ENCODE data around the gene ARAP2.

ARAP2 gene

DNA sequence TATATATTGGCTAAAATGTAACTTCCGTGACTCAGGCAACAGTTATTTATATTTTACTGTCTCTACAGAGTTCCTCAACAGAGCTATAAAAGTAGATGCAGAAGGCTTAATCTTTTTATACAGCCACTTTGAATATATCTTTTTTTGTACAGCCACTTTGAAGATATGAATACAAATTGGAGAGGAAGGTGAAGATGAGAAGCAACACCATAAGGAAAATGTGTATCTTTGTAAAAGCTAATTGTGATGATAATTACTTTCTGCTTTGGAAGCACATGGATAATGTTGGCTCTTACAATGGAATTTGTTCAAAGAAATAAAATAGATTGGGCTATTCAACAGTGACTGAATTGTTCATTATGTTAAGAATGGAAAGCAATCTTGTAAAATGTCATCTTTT is 205.8 kb downstream of the ARAP2 start (continued):
- TF ChIP-seq ZNF146 (tag by site-specific recombination; IDR thresholded peaks at IDR 0.05) (no peak), ZFP69B (tag by site-specific recombination; IDR thresholded peaks at IDR 0.05) (no peak), ZNF266 (tag by site-specific recombination; IDR thresholded peaks at IDR 0.05; ENCODE audit: low read depth) (no peak), ZFP3 (tag by site-specific recombination; IDR thresholded peaks at IDR 0.05; ENCODE audit: low read depth) (no peak), ZNF529 (tag by site-specific recombination; IDR thresholded peaks at IDR 0.05; ENCODE audit: insufficient replicate concordance) (no peak), IKZF3 (tag by site-specific recombination; IDR thresholded peaks at IDR 0.05) (no peak), HOXD13 (CRISPR knock-in tag; IDR thresholded peaks at IDR 0.05; ENCODE audit: borderline replicate concordance) (no peak), ZNF292 (tag by site-specific recombination; IDR thresholded peaks at IDR 0.05; ENCODE audit: borderline replicate concordance, low read depth) (no peak), ZNF37A (tag by site-specific recombination; IDR thresholded peaks at IDR 0.05) (no peak), ZNF843 (tag by site-specific recombination; IDR thresholded peaks at IDR 0.05) (no peak)

DNA sequence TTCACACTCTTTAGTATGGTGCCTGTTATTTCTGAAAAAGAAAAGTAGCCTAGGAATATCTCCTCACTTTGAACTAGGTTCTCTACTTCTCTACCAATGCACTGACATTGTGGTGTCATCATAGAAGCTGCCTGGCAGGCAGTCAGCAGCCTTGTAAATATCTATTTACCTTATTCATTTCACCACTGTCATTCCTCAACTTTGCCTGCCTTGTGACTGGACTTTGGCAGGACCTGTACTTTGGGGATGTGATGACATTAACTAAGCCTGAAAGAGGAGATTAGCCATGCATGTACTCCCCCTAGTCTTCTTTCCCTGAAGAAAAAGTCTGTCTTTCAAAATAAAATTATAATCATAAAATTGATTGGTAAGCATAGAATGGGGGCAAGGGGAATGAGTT is 207.2 kb downstream of the ARAP2 start:
- Histone ChIP-seq H3K36me3 (ENCODE audit: control insufficient read depth in 2 of 2, insufficient read depth in 1 of 2, low read length in 2 of 2) (no peaks in the 10 kb centered on the region), H3K4me3 (ENCODE audit: low read depth, low read length) (no peak overlapping the region), H3K4me1 (ENCODE audit: control insufficient read depth, insufficient read depth, low read length) (no peaks in the 10 kb centered on the region), H3K9me3 (ENCODE audit: control insufficient read depth, insufficient read depth, low read depth, low read length) (no peaks in the 10 kb centered on the region), H3K27ac (ENCODE audit: extremely low read depth, low read depth, low read length) (no peak overlapping the region)
- TF ChIP-seq, protein P1, sequence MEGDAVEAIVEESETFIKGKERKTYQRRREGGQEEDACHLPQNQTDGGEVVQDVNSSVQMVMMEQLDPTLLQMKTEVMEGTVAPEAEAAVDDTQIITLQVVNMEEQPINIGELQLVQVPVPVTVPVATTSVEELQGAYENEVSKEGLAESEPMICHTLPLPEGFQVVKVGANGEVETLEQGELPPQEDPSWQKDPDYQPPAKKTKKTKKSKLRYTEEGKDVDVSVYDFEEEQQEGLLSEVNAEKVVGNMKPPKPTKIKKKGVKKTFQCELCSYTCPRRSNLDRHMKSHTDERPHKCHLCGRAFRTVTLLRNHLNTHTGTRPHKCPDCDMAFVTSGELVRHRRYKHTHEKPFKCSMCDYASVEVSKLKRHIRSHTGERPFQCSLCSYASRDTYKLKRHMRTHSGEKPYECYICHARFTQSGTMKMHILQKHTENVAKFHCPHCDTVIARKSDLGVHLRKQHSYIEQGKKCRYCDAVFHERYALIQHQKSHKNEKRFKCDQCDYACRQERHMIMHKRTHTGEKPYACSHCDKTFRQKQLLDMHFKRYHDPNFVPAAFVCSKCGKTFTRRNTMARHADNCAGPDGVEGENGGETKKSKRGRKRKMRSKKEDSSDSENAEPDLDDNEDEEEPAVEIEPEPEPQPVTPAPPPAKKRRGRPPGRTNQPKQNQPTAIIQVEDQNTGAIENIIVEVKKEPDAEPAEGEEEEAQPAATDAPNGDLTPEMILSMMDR (tag by site-specific recombination; IDR thresholded peaks at IDR 0.05) = no peak
- no peak for TF ChIP-seq ZFP3 (tag by site-specific recombination; IDR thresholded peaks at IDR 0.05; ENCODE audit: low read depth)
- no peak for TF ChIP-seq KLF1 (tag by site-specific recombination; IDR thresholded peaks at IDR 0.05)
- ChIA-PET POLR2A (no interaction called here), CTCF (no interaction called here)

DNA sequence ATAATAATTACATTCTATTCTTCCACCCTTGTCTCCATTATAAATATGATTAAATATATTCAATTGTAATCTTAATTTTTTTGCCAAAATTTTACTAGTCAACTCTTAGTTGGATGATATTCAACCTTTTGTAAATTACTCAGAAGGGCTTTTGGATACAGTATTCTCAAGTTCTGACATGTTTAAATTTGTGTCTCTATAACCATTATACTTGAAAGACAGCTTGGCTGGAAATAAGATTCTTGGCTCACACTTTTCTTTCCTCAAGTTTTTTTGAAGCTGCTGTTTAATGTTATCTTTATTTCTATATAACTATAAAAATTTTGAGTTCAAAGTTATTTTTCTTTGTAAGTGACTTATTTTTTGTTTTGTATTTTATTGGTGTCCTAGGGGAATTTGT is 214.4 kb downstream of the ARAP2 start:
- POLR2A ChIA-PET = no interaction called here
- no peak for TF ChIP-seq ZNF354C (tag by site-specific recombination; IDR thresholded peaks at IDR 0.05; ENCODE audit: borderline replicate concordance, low read depth)
- CTCF ChIA-PET = interaction anchor here (0.6 kb wide), 1 partner anchor 153 kb away, joined by 3 read pairs; no protein-coding TSS in a partner anchor
- H3K4me3 ChIP-seq (ENCODE audit: low read depth, low read length) = no peak overlapping the region
- no peak overlapping the region for H3K27ac ChIP-seq (ENCODE audit: extremely low read depth, low read depth, low read length)
- H3K4me1 ChIP-seq (ENCODE audit: control insufficient read depth, insufficient read depth, low read length) = no peaks in the 10 kb centered on the region
- no peaks in the 10 kb centered on the region for H3K9me3 ChIP-seq (ENCODE audit: control insufficient read depth, insufficient read depth, low read depth, low read length)
- no peaks in the 10 kb centered on the region for H3K36me3 ChIP-seq (ENCODE audit: control insufficient read depth in 2 of 2, insufficient read depth in 1 of 2, low read length in 2 of 2)

DNA sequence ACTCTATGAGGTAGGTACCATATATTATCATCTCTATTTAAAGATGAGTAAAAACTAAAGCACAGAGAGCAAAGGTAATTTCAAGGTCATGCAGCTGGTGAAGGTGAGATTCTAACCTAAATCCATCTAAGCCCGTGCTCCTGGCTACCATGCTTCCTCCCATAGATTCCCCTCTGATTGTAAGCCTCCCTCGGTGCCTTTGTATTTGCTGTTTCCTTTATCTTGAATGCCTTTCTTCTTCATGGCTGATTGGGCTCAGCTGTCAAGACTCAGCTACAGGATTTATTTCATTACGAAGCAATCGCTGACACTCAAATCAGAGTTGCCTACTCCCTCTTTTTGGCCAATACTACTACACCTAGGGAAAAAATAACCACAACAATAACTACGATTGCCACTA is 217.1 kb downstream of the ARAP2 start:
- ChIA-PET POLR2A (no interaction called here), CTCF (no interaction called here)
- Histone ChIP-seq H3K4me1 (ENCODE audit: control insufficient read depth, insufficient read depth, low read length) (no peaks in the 10 kb centered on the region), H3K36me3 (ENCODE audit: control insufficient read depth in 2 of 2, insufficient read depth in 1 of 2, low read length in 2 of 2) (no peaks in the 10 kb centered on the region), H3K9me3 (ENCODE audit: control insufficient read depth, insufficient read depth, low read depth, low read length) (no peaks in the 10 kb centered on the region), H3K27ac (ENCODE audit: extremely low read depth, low read depth, low read length) (no peak overlapping the region), H3K4me3 (ENCODE audit: low read depth, low read length) (no peak overlapping the region)
- TF ChIP-seq ZNF202 (tag by site-specific recombination; IDR thresholded peaks at IDR 0.05; ENCODE audit: borderline replicate concordance) (no peak), ZNF544 (tag by site-specific recombination; IDR thresholded peaks at IDR 0.05) (no peak), BCL11A (tag by site-specific recombination; IDR thresholded peaks at IDR 0.05; ENCODE audit: low read depth) (no peak), ZNF211 (tag by site-specific recombination; IDR thresholded peaks at IDR 0.05; ENCODE audit: low read depth) (no peak), ZNF791 (tag by site-specific recombination; IDR thresholded peaks at IDR 0.05) (no peak), ZNF837 (tag by site-specific recombination; IDR thresholded peaks at IDR 0.05) (no peak), ZNF10 (tag by site-specific recombination; IDR thresholded peaks at IDR 0.05) (no peak), ZNF571 (tag by site-specific recombination; IDR thresholded peaks at IDR 0.05) (no peak), ZNF114 (tag by site-specific recombination; IDR thresholded peaks at IDR 0.05) (no peak), ZNF221 (tag by site-specific recombination; IDR thresholded peaks at IDR 0.05; ENCODE audit: borderline replicate concordance) (no peak), IKZF3 (tag by site-specific recombination; IDR thresholded peaks at IDR 0.05) (no peak), ZNF501 (tag by site-specific recombination; IDR thresholded peaks at IDR 0.05) (no peak)
- TF ChIP-seq, protein P2, sequence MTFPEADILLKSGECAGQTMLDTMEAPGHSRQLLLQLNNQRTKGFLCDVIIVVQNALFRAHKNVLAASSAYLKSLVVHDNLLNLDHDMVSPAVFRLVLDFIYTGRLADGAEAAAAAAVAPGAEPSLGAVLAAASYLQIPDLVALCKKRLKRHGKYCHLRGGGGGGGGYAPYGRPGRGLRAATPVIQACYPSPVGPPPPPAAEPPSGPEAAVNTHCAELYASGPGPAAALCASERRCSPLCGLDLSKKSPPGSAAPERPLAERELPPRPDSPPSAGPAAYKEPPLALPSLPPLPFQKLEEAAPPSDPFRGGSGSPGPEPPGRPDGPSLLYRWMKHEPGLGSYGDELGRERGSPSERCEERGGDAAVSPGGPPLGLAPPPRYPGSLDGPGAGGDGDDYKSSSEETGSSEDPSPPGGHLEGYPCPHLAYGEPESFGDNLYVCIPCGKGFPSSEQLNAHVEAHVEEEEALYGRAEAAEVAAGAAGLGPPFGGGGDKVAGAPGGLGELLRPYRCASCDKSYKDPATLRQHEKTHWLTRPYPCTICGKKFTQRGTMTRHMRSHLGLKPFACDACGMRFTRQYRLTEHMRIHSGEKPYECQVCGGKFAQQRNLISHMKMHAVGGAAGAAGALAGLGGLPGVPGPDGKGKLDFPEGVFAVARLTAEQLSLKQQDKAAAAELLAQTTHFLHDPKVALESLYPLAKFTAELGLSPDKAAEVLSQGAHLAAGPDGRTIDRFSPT (tag by site-specific recombination; IDR thresholded peaks at IDR 0.05) = no peak

All from HEK293 (cell line).